ENCODE results near the gene BCAS1. TPM values are rescaled to one million over a fixed set of nuclear protein-coding genes. Genes with fewer than 3 reads are reported as not detected.

Gene BCAS1
- total RNA-seq, 2 experiments from 2014 or later, result 0.16 to 0.19 TPM

GRCh38 chr20:54062812-54063280 is 7.5 kb downstream of the BCAS1 start:
- DNase-seq (ENCODE audit: low spot score), result peak; percentile 62
- H3K4me2 ChIP-seq (ENCODE audit: low read length), result no peak overlapping the region
- H3K9me3 ChIP-seq (ENCODE audit: low read length), result no peaks in the 10 kb centered on the region
- ChIA-PET POLR2A (interaction anchor here (0.6 to 1.0 kb wide), 2 partner anchors 11 to 112 kb away, joined by 4 to 6 read pairs; no protein-coding TSS in a partner anchor), CTCF (ENCODE audit: unreplicated experiment) (no interaction called here)
- no peaks in the 10 kb centered on the region for H3K79me2 ChIP-seq (ENCODE audit: insufficient read depth, low read depth, low read length)
- no peak overlapping the region for H3K4me3 ChIP-seq (ENCODE audit: low read depth, low read length, poor library complexity, severe bottlenecking)
- TF ChIP-seq EZH2phosphoT487 (IDR thresholded peaks at IDR 0.05; ENCODE audit: borderline replicate concordance, low read depth, low read length) (no peak), CTCF (conservative IDR thresholded peaks at IDR 0.05; ENCODE audit: low read length) (peak; percentile 90)
- no peaks in the 10 kb centered on the region for H3K4me1 ChIP-seq (ENCODE audit: insufficient read depth, low read length, poor library complexity, severe bottlenecking)
- BruUV-seq (replicated peaks), result no TSS peak
- no peaks in the 10 kb centered on the region for H3K9me2 ChIP-seq (ENCODE audit: insufficient read depth, low read length)
- no peak overlapping the region for H2AFZ ChIP-seq (ENCODE audit: low read length)
- no peaks in the 10 kb centered on the region for H4K20me1 ChIP-seq (ENCODE audit: insufficient read depth, low read length)
- no peaks in the 10 kb centered on the region for H3K36me3 ChIP-seq (ENCODE audit: insufficient read depth, low read length)
- no peak overlapping the region for H3K27ac ChIP-seq (ENCODE audit: low read depth, low read length, poor library complexity, severe bottlenecking)
- intact Hi-C loops (cut with micrococcal nuclease; ENCODE audit: unreplicated experiment), result loop anchor here (2.0 to 10.0 kb wide), 2 partner anchors 498 to 650 kb away; no protein-coding TSS in a partner anchor

- H3K9me2 ChIP-seq (ENCODE audit: insufficient read depth, low read length), result no peaks in the 10 kb centered on the region
- CTCF ChIA-PET (ENCODE audit: unreplicated experiment), result interaction anchor here (0.8 kb wide), 1 partner anchor 7 kb away, joined by 4 read pairs; no protein-coding TSS in a partner anchor
Measured at GRCh38 chr20:54061101-54061881, 9.1 kb downstream of the BCAS1 start.

More at GRCh38 chr20:54061101-54061881, 9.1 kb downstream of the BCAS1 start:
- TF ChIP-seq CTCF (conservative IDR thresholded peaks at IDR 0.05; ENCODE audit: low read length) (no peak), EZH2phosphoT487 (IDR thresholded peaks at IDR 0.05; ENCODE audit: borderline replicate concordance, low read depth, low read length) (no peak)
- Histone ChIP-seq H3K79me2 (ENCODE audit: insufficient read depth, low read depth, low read length) (no peaks in the 10 kb centered on the region), H3K9me3 (ENCODE audit: low read length) (no peaks in the 10 kb centered on the region), H3K36me3 (ENCODE audit: insufficient read depth, low read length) (no peaks in the 10 kb centered on the region), H3K4me3 (ENCODE audit: low read depth, low read length, poor library complexity, severe bottlenecking) (no peak overlapping the region), H4K20me1 (ENCODE audit: insufficient read depth, low read length) (no peaks in the 10 kb centered on the region), H2AFZ (ENCODE audit: low read length) (no peak overlapping the region), H3K27ac (ENCODE audit: low read depth, low read length, poor library complexity, severe bottlenecking) (no peak overlapping the region), H3K4me2 (ENCODE audit: low read length) (no peak overlapping the region), H3K4me1 (ENCODE audit: insufficient read depth, low read length, poor library complexity, severe bottlenecking) (no peaks in the 10 kb centered on the region)
- no peak for DNase-seq (ENCODE audit: low spot score)
- intact Hi-C loops (cut with micrococcal nuclease; ENCODE audit: unreplicated experiment), result loop anchor here (10.0 kb wide), 1 partner anchor 496 kb away; no protein-coding TSS in a partner anchor
- no TSS peak for BruUV-seq (replicated peaks)
- POLR2A ChIA-PET, result interaction anchor here (0.5 to 1.2 kb wide), 3 partner anchors 12 to 105 kb away, joined by 3 to 4 read pairs (median 4); no protein-coding TSS in a partner anchor
